DMS79 (cell line): ENCODE data around the gene FADS3.
"Not testable (repeated sequence)": the region's sequence is repeated elsewhere in the genome, so short reads cannot be mapped to it uniquely, and the experiment has no call there.

Source experiments
- DNase-seq: peaks from one replicate; lab custom pipeline; 2025; lab: John Stamatoyannopoulos, UW

The FADS3 gene

DNA sequence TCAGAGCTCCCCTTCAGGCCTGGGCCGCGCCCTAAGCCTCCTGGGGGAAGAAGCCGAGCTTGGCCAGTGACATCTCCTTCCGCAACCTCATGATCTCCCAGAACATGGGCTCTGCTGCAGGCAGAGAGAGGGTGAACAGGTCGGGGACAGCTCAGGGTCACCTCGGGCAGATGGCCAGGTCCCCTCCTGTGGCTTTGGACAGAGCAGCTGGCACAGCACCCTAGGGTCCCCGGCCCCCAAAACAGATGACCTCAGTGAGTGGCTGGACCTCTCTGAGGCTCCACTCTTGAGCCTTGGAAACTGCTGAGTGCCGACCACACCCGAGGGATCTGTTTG is 6.9 kb upstream of the FADS3 start:
- DNase-seq, result no peak

DNA sequence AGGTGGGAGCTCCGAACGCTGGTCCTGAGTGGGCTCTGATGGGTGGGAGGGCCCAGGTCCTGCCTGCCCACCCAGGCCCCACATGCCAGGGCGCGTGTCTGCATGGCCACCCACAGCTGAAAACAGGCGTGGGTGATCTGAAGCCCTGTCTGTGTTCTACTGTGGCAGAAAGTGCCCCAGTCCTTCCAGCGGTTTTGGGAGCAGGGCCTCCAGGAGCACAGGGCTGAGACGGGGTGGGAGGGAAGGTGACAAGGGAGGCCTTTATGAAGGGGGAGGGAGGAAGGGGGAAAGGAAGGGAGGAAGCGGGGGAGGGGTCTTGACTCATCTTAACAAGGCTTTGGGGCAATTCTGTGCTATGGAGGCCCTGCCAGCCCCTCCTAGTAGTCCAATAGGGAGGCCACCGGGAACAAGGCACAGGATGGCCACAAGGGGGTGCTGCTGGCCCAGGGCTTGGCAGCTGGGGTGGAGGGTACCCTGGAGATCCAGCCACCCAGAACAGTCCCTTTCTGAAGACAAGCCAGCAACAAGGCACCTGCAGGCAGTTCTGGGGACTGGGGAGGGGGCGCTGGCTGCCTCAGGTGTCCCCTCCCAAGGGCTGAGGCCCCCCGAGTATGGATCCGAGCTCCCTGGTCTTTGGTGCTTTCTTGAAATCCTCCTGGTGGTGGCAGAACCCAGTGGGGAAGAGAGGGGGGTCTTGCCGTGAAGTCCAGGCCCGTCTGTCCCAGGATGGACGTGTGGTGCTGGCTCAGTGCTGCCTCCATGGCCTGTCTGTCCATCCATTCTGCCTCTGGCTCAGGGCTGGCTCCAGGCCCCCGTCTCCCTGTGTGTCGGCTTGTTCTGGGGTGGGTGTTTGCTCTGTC is 6.3 kb upstream of the FADS3 start:
- DNase-seq, result peak; percentile 34

DNA sequence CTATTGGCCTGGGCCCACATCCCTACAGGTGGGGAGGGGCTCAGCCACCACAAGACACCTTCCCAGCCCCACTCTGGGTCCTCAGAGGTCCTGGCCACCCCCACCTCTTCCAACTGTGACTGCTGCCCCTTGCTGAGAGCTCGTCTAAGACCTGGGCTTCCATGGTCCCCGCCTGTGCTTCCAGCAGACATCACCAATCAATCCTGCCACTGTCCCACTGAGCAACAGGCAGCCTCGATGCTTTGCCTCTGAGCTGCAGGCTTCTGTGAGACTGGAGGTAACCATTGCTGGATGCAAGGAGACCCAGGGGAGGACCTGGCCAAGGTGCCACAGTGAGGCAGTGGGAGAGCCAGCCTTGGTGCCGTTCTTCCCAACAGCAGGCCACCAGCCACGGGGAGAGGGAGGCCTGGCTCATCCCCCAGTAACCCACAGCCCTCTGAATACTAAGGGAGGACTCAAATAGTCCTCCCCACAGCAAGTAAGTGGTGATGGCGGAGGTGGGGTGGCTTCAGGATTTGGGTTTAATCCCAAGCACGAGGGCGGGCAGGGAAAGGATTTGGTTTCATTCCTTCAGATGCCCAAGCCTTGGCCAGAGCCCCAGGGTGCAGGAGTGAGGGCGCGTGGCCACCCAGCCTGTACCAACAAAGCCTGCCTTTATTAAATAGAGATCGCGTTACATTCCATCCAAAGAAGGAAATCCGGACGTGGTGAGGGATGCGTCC is 5.5 kb upstream of the FADS3 start:
- no peak for DNase-seq

DNA sequence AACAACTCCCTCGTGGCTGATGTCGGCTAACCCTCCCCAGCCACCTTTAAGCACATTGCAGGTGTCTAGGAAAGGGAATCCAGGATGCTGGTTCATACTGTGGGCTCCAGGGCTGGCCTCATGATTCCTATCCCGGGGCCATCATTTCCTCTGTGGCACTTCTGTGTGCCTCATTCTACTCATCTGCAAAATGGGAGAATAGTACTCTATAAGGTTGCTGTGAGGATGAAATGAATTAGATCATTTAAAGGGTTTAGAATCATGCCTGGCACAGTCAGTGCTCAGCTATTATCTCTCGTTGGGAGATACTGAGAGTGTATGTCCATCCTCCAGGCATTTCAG is 4.3 kb upstream of the FADS3 start:
- DNase-seq, result no peak

DNA sequence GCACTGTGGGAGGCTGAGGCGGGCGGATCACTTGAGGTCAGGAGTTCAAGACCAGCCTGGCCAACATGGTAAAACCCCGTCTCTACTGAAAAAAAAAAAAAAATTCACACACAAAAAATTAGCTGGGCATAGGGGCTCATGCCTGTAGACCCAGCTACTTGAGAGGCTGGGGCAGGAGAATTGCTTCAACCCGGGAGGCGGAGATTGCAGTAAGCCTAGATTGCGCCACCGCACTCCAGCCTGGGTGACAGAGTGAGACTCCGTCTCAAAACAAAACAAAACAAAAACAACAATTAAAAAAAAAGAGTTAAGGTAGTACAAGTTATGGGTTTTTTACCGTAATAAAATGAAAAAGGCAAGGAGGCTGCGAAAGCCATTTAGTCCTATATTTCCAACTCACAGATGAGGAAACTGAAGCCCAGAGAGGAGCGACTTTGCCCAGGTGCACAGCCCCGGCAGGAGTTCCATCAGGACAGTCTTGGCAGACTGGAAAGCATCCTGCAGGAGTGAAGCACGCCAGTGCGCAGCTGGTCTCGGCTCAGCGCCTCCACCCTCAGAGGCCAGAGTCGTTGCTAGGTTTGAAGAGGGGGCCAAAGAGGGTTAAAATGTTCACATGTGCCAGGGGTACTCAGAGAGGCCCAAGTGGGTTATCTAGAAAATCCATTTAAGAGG is 3.8 kb upstream of the FADS3 start:
- DNase-seq, result peak; percentile 56

DNA sequence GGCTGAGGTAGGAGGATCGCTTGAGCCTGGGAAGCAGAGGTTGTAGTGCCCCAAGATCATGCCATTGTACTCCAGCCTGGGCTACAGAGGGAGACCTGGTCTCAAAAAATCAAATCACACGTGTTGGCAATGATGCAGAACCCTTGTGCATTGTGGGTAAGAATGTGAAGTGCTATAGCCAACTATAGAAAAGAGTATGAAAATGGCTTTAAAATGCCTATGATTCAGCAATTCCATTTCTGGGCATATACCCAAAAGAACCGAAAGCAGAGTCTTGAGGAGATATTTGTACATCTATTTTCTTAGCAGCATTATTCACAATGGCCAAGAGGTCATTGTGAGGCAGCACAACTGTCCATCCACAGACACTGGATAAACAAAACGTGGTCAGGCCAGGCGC is 2.6 kb upstream of the FADS3 start:
- DNase-seq, result no peak

DNA sequence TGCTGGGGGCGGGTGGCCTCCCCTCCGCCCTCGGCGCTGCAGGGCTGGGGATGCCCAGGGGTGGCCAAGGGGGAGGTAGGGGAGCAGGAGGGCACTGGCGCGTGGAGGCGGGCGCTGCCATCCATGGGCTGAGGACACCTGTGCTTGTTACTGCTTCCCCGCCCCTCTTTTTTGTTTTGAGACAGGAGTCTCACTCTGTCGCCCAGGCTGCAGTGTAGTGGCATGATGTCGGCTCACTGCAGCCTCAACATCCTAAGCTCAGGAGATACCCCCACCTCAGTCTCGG is 683 bp upstream of the FADS3 start:
- DNase-seq, result no peak

DNA sequence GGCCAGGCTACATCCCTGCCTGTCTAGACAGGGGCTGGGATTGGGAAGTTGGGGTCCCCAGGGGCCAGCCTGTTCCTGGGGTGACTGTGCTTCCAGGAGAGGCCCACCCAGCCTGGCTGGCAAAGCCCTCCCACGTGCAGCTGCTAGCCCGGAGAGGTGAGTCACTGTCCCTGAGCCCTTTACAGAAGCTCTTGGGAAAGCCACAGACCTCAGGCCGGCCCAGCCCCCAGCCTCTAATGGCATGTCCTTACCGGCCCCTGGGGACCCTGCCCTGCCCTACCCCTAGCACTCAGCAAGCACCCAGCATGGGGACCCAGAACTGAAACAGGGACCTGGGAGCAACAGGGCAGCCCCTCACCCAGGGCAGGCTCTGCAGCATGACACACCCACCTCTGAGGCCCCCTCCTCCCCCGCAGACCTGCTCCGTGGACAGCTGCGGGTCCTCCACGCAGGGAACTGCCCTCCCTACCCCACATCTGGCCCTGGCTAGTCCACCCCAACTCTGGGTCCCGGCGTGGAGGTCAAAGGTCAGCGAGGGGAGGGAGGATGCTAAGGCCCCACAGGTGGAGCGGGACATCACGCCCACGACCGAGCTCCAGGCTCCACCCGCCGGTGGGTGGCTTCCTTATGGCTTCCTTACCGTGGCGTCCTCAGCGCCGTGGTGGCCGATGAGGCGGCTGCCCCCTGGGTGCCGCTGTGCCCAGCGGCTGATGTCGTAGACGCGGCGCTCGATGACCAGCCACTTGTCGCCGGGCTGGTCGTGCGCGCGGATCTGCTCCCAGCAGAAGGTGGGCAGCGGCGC is 615 bp downstream of the FADS3 start:
- no peak for DNase-seq

DNA sequence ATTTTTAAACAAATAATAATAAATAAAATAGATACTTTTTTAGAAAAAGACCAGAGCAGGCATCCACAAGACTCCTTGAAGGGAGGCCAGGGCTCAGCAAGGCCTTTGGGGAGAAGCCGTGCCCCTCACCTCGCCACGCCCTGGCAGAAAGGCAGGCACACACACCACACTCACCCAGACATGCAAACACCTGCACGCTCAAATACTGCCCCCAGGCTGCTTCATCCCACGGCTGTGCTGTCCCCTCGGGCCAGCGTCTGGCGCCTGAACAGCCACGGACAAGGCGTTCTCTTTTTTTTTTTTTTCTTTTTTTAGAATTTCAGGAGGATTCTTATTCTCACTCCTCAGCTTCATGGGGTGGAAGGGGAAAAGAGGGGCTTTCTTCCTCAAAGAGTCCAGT is 1.5 kb downstream of the FADS3 start:
- DNase-seq, result no peak

DNA sequence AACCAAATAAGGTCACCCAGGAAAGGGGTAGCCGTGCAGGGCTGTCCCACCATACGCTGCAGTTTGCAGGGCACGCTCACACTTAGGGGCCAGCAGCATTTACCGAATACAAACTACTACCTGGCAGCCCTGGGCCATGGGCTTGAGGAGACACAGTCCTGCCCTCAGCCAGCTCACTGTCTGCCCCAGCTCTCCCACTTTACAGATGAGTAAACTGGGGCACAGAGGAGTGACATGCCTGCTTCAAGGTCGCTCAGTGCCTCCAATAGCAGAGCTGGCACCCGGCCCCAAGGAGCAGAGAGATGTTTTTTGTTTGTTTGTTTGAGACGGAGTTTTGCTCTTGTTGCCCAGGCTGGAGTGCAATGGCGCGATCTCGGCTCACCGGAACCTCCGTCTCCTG is 2.8 kb downstream of the FADS3 start:
- no peak for DNase-seq

DNA sequence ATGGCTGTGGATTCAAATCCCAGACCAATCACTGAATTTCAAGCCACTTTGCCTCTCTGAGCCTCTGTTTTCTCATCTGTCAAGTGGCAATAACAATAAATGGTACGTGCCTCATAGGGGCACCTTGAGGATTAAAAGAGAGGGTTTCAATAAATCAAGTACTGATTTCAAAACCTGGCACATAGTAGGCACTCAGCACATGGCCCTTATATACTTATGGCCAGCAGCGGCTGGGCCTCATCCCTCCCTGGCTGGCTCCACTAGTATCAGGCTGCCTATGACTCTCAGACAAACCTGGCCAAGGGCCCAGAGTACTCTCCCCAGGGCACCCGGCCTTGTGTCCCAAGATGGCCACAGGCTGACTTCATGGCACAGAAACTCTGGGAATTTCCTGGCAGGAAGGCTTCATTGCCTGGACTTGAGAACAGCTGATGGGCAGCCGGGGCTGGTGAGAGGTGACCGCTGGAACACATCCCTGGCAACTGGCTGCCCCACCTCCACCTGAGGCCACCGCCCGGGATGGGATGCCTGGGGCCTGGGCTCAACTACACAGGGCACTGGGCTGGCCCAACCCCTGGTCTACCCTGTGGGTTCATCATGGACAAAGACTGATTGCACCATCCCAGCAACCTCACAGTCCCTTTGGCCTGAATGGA is 3.4 kb downstream of the FADS3 start:
- no peak for DNase-seq

DNA sequence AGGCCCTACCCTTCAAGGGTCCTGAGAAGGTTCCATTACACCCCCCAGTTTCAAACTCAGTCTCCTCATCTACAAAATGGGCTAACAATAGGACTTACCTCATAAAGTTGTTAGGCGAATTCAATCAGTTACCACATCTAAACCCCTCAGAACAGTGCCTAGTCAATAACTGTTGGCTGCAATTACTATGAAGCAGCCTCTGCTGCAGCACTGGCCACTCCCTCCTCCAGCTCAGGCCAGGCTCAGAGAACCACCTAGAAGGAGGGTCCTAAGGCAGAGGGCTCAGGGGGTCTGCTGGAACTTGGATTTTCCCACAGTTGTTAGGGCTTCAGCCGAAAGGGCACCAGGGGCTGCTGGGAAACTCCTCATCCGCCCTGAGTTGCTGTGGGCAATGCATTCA is 4.7 kb downstream of the FADS3 start:
- DNase-seq, result no peak

DNA sequence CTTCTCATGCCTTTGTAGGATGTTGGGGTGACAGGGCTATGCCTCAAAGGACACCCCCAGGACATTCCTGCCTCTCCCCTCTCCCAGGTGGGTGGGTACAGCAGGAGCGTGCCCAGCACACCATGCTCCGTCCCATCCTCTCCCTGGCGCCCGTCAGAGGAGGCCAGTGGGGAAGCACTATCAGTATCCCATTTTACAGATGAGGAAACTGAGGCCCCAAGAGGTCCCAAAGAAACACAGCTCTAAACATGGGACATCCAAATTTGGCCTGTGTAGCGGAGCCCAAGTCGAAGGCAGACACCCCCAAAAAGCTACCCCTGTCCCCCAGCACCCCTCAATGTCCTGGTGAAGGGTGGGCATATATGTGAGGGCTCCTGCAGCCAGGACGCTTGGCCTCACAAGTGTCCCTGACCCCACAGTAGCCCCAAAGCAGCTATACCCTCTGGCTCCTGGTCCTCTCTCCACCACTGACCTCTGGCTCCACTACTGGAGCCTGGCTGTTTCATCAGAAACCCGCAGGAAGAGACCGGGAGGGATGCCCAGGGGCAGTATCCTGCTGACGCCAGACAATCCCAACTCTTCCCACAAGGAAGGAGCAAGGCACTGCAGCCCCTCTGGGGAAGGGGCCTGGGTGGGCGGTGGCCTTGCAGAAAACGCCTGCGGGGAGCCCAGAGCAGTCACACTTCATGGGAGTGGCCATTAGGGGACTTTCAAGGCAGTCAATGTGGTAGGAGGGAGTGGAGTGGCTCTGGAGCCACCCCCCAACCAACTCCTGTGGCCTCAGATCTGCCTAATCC is 5.4 kb downstream of the FADS3 start:
- no peak for DNase-seq

DNA sequence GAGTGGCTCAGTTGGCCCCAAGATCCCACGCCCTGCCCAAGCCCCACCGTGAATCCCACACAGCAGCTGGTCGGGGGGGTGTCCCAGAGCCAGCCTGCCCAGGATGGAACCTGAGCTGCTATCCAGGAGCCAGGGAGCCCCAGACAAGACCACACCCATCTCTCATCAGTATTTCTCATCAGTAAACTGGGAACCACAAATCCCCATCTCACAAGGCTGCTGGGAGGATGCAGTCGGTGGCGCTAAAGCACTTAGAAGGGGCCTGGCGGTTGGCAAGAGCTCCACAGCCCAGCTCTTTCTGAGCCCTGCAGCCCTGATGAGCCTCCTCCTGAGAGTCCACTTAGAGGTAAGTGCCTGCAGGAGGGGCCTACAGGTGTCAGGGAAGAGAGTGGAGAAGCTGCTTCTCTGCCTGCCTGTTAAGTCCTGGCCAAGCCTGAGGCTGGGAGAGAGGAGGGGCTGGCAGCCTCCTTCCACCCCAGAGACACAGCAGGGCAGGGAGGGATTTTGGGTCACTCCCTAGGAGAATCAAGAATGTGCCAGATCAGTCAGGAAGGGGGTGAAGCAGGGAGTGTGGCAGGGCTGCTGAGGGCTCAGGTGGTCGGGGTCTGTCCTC is 6.1 kb downstream of the FADS3 start:
- DNase-seq, result peak; percentile 93

DNA sequence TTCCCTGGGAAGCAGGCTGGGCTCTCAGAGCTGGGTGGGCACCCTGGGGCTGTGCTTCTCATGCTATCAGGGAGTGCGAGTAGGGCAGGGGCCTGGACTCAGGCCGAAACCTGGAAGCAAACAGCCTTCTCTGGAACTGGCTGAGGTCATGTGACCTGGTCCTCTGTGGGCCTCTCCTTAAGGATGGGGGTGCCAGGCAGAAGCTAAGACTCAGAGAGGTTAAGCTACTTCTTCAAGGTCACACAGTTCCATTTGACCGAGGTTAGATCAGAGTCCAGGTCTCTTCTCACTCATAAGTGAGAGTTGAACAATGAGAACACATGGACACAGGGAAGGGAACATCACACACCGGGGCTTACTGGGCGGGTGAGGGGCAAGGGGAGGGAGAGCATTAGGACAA is 7.4 kb downstream of the FADS3 start:
- no peak for DNase-seq

DNA sequence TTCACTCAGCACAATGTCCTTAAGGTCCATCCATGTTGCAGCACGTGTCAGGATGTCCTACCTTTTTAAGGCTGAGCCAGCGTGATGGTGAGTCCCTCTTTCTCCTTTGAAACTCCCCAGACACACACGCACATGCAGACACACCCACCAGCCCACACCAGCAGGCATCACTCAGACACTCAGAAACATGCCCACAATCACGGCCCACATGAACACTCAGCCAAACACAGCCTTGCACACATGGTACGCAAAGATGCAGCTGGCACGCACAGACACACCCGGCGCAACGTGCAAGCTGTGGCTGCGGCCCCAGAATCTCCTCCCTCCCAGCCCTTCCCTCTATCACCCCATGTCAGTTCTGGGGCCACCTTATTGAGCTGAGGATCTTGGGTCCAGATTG is 8.0 kb downstream of the FADS3 start:
- no peak for DNase-seq

DNA sequence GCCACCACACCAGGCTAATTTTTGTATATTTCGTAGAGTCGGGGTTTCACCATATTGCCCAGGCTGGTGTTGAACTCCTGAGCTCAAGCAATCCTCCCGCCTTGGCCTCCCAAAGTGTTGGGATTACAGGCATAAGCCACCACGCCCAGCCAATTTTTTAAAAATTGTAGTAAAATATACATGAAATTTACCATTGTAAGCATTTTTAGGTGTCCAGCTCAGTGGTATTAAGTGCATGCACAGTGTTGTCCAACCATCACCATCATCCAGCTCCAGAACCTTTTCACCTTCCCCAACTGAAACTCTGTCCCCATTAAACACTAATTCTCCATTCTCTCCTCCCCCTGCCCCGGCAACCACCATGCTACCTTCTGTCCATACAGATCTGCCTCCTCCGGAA is 8.5 kb downstream of the FADS3 start:
- DNase-seq, result no peak

DNA sequence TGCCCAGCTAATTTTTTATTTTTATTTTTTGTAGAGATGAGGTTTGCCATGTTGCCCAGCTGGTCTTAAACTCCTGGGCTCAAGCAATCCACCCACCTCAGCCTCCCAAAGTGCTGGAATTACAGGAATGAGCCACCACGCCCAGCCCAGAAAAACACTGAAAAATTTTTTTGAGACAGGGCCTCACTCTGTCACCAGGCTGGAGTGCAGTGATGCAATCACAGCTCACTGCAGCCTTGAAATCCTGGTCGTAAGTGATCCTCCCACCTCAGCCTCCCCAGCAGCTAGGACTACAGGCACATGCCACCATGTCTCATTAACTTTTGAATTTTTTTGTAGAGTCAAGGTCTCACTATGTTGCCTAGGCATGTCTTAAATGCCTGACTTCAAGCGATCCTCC is 9.1 kb downstream of the FADS3 start:
- DNase-seq, result not testable (repeated sequence)

DNA sequence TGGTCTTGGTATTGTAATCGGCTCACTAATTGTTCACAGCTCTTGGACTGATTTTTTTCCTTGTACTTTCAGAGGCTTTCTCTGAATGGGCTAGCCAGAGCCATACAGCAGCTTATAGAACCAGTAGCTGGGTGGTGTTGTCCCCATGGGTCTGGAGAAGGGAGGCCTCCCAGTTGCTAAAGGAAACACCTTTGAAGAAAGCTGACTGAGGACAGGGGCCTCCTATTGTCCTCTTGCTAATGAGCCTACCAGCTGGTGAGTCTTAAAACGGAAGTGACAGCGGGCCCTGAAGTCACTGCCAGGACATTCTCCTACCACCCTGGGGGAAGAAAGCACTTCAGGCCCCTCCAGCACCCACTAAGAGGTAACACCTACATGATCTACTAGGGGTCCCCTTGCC is 9.9 kb downstream of the FADS3 start:
- DNase-seq, result no peak

DNA sequence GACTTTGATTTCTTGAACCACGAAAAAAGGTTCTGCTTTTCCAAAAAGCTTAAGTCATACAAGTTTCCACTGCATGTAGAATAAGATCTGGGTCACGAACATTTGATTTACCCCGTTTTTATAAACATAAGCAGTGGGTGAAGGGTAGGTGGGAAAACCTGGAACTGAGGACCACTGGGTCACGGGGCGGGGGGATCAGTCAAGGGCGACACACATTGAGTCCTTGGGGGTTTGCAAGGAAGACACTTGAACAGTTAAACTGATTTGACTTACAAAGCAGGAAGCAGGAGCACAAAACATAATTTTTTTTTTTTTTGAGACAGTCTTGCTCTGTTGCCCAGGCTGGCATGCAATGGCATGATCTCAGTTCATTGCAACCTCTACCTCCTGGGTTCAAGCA is 10.9 kb downstream of the FADS3 start:
- DNase-seq, result no peak

DNA sequence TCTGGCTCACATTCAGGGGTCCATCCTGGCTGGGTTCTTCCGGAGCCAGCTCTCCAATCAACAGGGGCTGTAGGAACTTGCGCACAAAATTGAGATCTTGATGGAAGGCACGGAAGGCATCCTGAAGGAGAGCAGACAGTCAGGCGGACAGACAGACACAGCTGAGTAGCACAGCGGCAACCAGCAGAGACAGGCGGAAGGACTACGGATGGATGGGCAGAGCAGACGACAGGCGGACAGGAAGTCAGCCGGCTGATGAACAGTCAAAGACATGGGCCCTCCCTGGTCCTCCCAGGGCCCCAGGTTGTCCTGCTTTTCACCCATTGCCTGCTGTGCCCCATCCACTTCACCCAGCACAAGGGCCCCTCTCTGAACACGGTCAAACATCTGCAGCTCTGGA is 11.3 kb downstream of the FADS3 start:
- DNase-seq, result no peak
